NCI-H774 (cell line): ENCODE results near the gene ARHGAP29.
"Not testable (repeated sequence)": the region's sequence is repeated elsewhere in the genome, so short reads cannot be mapped to it uniquely, and the experiment has no call there.

ENCODE experiments used
- DNase-seq: peaks from one replicate; lab custom pipeline; 2025; lab: John Stamatoyannopoulos, UW

ARHGAP29 gene

DNA sequence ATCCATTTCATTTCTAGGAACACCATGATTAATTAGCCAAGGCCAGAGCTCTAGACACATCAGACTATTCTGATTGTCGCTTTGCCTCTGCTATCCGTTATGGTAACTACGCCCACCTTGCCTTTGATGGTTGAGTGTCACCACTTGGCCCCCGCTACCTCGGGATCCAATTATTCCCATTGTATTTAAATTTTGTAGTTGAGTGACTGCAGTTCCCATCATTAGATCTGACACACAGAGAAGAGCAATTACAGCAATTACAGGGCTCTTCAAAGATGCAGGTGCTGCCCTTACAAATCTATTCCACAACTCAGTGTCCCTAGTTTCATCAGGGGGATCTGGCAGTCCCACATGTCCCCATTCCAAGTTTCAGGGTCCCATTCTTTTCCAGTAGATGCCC is 71.5 kb downstream of the ARHGAP29 start:
- no peak for DNase-seq

DNA sequence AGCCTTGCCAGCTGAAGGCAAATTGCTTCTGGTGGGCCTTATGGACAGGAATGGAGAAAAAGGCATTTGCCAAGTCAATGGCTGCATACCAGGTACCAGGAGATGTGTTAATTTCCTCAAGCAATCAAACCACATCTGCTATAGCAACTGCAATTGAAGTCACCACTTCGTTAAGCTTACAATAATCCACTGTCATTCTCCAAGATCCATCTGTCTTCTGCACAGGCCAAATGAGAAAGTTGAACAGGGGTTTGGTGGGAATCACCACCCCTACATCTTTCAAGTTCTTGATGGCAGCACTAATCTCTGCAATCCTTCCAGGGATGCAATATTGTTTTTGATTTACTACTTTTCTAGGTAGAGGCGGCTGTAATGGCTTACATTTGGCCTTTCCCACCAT is 72.5 kb downstream of the ARHGAP29 start:
- not testable (repeated sequence) for DNase-seq

- DNase-seq: not testable (repeated sequence)
These were observed 73.3 kb downstream of the ARHGAP29 start for GRCh38 chr1:94164121-94164520.

GRCh38 chr1:94163249-94163648 is 74.1 kb downstream of the ARHGAP29 start:
- DNase-seq: not testable (repeated sequence)

DNA sequence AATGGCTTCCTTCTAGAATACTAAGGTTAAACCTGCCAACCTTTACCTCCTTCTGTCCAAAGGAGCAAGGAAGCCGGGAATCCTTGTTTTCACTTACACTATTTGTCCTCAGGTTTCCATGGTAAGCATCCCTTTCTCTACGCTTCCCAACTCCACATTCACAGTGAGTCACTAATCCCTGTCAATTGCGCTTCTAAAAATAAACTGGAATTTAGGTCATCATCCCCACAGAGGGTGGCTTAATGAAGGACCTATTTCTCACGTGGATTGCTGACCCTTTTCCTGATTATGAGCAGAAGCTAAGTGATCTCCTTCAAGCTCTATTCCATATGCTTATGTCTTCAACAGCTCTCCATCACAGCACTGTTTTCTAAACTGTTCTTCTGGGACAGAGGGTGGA is 76.6 kb downstream of the ARHGAP29 start:
- DNase-seq: no peak

DNA sequence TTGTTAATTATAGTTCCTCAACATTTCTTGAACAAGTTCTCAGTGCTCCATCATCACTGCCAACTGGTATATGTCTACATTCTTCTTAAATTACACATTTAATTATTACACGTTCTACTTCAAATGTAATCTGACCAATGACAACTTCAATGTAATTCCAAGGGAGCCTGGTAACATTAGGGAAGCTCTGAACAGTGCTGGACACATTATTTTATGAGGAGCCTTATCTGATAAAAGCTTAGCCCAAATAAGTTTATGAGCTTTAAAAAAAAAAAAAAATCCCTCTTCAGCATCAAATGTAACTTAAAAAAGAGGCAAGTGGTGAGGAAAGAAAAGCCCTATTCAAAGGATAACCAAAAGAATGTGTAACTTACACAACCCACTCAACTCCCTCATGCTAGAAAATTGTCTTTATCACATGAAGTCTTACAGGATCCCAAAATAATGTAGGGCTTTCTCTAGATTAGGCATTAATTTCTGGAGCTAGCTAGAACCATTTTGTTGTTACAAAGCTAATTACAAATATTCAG is 81.2 kb downstream of the ARHGAP29 start:
- no peak for DNase-seq

GRCh38 chr1:94154989-94155388 is 82.4 kb downstream of the ARHGAP29 start:
- DNase-seq: no peak

GRCh38 chr1:94153133-94153532 is 84.3 kb downstream of the ARHGAP29 start:
- DNase-seq: no peak

- DNase-seq: not testable (repeated sequence)
These were observed 88.2 kb downstream of the ARHGAP29 start for GRCh38 chr1:94149166-94149565.

DNA sequence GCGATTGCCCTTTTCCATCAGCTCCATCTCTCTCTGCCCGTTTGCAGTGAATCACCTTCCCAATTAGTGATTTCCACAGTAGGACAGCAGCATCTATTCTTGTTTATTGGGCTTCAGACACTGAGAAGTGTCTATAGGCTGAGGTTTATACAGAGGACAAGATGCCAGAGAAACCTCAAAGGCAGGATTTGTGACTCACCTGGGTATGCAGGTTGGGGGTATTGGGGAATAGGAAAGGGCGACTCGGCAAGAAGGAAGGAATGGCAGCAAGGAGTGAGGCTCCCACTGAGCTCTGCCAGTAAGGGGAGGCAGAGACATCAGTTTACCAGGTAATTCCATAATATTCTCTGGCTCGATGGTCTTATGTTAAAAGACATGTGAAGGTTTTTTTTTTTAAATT is 91.1 kb downstream of the ARHGAP29 start:
- no peak for DNase-seq

DNA sequence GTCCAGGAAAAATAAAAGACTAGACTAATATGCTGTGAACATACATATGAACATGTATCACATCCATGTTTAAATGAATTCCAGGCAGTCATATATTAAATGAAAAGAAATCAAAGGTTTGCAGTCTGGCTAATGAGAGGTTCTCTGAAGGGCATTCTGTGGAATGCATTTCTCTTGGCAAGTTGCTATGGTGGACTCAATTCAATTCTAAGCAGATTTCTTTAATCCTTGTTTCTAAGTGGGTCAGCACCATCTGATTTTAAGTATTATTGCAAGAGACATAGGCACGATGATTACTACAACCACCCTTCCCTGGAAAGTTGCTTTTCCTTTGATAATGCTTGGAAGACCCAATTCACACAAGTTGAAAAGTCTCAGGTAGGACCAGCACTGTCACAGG is 92.5 kb downstream of the ARHGAP29 start:
- DNase-seq: no peak

- peak; percentile 31 for DNase-seq
These were observed 93.6 kb downstream of the ARHGAP29 start for GRCh38 chr1:94143809-94144176.

DNA sequence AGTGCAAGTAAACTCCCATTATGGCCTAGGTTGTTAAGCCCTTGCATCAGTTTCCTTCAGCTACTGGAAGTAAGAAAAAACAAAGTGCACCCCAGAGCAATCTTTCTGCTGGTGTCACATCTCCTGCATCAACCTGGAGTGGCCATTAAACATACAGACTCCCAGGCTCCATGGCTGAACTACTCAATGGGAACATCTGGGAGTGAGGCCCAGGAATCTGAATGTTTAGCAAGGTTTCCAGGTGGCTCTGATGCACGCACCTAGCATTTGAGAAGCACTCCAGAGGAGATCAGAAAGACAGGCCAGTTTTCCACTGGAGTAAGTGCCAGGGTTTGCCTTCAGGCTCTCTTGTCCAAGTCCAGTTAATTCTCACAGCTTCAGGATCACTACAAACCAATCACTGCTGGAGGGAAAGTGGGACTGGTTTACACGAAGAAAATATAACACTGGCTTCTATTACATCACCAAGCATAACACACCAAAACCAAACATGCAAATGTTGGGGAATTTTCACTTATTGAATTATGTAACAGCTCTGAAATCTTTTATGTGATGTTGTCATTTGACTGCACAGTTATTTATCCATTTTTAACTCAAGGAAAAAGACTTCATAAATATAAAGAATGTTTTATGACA is 94.1 kb downstream of the ARHGAP29 start:
- no peak for DNase-seq

DNA sequence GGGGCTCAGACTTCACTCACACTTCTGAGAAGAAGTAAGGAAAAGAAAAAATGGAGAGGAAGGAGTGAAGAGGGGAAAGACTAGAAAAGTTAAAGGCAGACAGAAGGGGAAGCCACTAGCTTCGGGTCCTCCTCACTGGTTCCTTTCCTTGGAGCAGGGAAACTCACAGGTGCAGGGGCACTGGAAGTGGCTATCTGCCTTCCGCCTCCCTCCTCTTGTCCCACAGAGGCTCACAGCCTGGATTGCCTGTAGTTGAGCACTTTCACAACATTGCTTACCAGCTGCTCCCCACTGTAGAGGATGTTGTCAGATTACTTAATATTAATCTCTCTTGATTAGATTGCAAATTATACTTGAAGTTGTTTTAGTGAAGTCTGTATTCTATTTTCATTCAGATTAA is 94.8 kb downstream of the ARHGAP29 start:
- DNase-seq: no peak

GRCh38 chr1:94142022-94142421 is 95.4 kb downstream of the ARHGAP29 start:
- no peak for DNase-seq

- no peak for DNase-seq
These were observed 105.3 kb downstream of the ARHGAP29 start for GRCh38 chr1:94132111-94132510.

DNA sequence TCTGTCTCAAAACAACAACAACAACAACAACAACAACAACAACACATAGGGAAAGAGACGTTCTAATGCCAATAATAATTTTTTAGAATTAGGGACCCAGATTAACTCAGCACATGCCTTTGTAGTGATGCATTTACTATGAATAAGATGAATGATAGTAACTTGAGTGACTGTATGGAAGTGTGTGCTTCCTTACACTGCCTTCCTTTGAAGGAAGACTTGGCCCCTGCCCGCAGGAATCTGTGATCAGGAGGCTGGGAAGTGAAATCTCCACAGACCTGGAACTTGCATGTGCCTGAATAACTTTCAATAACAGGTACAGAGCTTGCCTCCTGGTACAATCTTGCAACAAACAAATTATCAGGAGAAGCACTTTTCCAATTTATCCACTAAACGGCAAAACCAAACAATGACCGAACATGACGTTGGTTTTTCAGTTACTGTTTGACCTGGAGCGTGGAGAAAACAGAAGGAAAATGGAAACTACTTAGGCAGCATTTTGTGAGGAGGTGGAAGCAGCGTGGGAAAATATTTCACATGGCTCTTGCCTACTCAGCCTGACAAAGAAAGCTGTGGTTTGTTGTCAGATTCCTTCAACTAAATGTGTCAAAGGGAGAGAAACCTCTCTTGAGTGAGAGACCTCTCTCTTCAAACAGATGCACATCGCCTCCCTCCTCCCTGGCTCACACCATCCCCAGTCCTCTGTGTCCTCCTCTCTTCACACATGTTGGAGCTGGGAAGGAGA is 106.4 kb downstream of the ARHGAP29 start:
- no peak for DNase-seq

- DNase-seq: no peak
These were observed 110.7 kb downstream of the ARHGAP29 start for GRCh38 chr1:94126651-94127050.

DNA sequence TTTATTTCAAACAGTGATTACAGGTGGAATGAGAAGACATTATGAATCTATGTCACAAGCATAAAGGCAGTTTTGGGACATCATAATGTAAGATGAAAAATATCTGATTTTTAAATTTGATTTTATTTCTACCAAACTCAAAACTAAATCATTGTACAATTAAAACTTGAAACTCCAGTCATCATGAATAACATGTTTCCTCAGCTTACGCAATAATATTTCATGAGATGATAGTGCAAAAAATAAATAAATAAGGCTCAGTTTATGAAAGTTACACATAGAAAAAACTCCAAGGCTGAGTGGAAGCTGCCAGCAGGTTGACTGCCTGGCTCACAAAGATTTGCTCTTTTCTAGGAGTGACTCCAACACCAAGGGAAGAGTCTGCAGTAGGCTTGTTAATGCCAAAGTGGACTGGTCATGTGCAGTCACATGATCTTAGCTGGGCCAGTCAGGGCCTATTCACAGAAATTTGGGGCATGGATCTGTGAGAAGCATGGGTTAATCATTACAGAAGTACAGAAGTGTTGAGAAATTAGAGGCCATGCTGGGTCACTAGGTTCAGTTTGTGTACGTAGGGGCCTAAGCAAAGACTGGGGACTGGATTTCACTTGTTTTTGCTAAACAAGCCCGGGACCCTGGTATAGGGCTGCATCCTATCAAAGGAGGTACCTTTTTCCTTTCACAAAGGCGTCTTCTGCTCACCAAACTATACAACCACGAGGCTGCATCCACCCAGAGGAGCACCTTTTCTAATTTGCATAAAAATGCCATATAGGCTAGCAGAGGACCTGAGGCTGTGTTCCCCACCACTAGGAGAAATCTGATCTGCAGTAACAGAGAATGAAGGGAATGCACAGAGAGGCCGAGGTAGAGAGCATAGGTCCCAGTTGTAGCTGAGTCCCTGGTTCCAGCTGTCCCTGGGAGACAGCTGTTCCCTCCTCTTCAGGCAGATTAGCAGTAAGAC is 111.6 kb downstream of the ARHGAP29 start:
- no peak for DNase-seq

GRCh38 chr1:94124538-94124937 is 112.8 kb downstream of the ARHGAP29 start:
- DNase-seq: no peak

- DNase-seq: no peak
These were observed 115.0 kb downstream of the ARHGAP29 start for GRCh38 chr1:94122201-94122970.
